Measurements from ENCODE around the gene CCNT2. TPM values are rescaled to one million over a fixed set of nuclear protein-coding genes. Genes with fewer than 3 reads are reported as not detected.

CCNT2 gene
- total RNA-seq, 1 experiment from 2014 or later: 32.6 TPM

DNA sequence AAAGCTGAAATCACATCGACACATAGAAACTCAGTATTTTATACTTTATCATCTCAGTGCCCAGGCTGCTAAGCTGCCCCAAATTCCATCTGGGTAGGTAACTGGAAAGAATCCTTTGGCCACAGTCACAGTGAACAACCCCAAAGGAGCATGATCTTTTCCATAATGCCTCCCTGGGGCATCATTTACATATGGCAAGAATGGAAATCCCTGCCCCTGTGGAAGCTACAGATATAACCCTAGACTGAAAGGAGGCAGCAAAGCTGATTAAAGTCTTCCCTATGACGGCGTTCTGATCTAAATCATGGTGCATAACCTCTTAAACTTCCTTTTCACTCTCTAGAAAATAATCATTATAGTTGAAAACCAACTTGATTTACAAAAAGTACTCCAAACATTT is 87.1 kb downstream of the CCNT2 start:
- RAD21 ChIA-PET (ENCODE audit: low non-redundant PET in 1 of 2, low total read pairs in 2 of 2, uncharacterized antibody in 2 of 2, unreplicated experiment in 2 of 2): no interaction called here
- Histone ChIP-seq H3K4me3 (replicated peaks in 1 of 2; ENCODE audit: low read depth in 1 of 2, low read length in 2 of 2) (no peak overlapping the region), H3K27ac (ENCODE audit: low read depth, low read length) (no peak overlapping the region), H3K79me2 (ENCODE audit: insufficient read depth, low read length) (no peaks in the 10 kb centered on the region), H3K9ac (ENCODE audit: low read length) (no peak overlapping the region), H3K9me3 (ENCODE audit: control insufficient read depth in 1 of 2, insufficient read depth in 1 of 2, low read depth in 1 of 2, low read length in 2 of 2) (no peaks in the 10 kb centered on the region), H2AFZ (ENCODE audit: low read depth, low read length, poor library complexity, severe bottlenecking) (no peak overlapping the region), H3K4me2 (ENCODE audit: low read length) (no peak overlapping the region), H3K9me2 (ENCODE audit: insufficient read depth) (no peaks in the 10 kb centered on the region), H3K4me1 (ENCODE audit: control insufficient read depth in 1 of 2, insufficient read depth in 2 of 2, low read length in 2 of 2) (no peaks in the 10 kb centered on the region), H3K36me3 (ENCODE audit: control insufficient read depth in 1 of 2, insufficient read depth in 2 of 2, low read length in 2 of 2) (no peaks in the 10 kb centered on the region), H4K20me1 (ENCODE audit: insufficient read depth) (no peaks in the 10 kb centered on the region), H3K27me3 (ENCODE audit: insufficient read depth, low read length) (peaks cover 4% of the 10 kb centered on the region; the same call in 1 of the 2 replicates)
- CTCF ChIA-PET: interaction anchor here (1.0 to 3.6 kb wide), 3 partner anchors 17 to 703 kb away, joined by 5 to 45 read pairs (median 6); no protein-coding TSS in a partner anchor
- DNase-seq (ENCODE audit: low read depth, low spot score): no peak
- ATAC-seq: no peak
- no peak for TF ChIP-seq CEBPB (IDR thresholded peaks at IDR 0.05; ENCODE audit: low read depth)
- no peak for TF ChIP-seq CBX3 (IDR thresholded peaks at IDR 0.05; ENCODE audit: low read depth)
- no peak for TF ChIP-seq ELF1 (IDR thresholded peaks at IDR 0.05; ENCODE audit: borderline replicate concordance, low read depth)
- TF ChIP-seq ZNF274 (IDR thresholded peaks at IDR 0.05; ENCODE audit: low read depth, low read length): no peak
- TF ChIP-seq EZH2 (IDR thresholded peaks at IDR 0.05): no peak
- TF ChIP-seq ATF3 (IDR thresholded peaks at IDR 0.05): no peak
- no peak for TF ChIP-seq EGR1 (IDR thresholded peaks at IDR 0.05; ENCODE audit: low read depth)
- TF ChIP-seq SP1 (IDR thresholded peaks at IDR 0.05; ENCODE audit: low read depth): no peak
- TF ChIP-seq FOSL1 (IDR thresholded peaks at IDR 0.05; ENCODE audit: low read depth): no peak
- TF ChIP-seq POLR2AphosphoS5 (IDR thresholded peaks at IDR 0.05; ENCODE audit: low read depth, low read length): no peak
- no peak for TF ChIP-seq MAX (IDR thresholded peaks at IDR 0.05)
- no peak for TF ChIP-seq SRF (IDR thresholded peaks at IDR 0.05; ENCODE audit: low read depth)
- no peak for TF ChIP-seq POLR2A (IDR thresholded peaks at IDR 0.05; ENCODE audit: borderline replicate concordance, extremely low read depth, insufficient read depth, insufficient read length)
- no peak for TF ChIP-seq TCF7L2 (IDR thresholded peaks at IDR 0.05; ENCODE audit: borderline replicate concordance, extremely low read depth, insufficient read depth, insufficient read length)
- no peak for TF ChIP-seq SIN3A (IDR thresholded peaks at IDR 0.05; ENCODE audit: low read depth)
- TF ChIP-seq, protein P1, sequence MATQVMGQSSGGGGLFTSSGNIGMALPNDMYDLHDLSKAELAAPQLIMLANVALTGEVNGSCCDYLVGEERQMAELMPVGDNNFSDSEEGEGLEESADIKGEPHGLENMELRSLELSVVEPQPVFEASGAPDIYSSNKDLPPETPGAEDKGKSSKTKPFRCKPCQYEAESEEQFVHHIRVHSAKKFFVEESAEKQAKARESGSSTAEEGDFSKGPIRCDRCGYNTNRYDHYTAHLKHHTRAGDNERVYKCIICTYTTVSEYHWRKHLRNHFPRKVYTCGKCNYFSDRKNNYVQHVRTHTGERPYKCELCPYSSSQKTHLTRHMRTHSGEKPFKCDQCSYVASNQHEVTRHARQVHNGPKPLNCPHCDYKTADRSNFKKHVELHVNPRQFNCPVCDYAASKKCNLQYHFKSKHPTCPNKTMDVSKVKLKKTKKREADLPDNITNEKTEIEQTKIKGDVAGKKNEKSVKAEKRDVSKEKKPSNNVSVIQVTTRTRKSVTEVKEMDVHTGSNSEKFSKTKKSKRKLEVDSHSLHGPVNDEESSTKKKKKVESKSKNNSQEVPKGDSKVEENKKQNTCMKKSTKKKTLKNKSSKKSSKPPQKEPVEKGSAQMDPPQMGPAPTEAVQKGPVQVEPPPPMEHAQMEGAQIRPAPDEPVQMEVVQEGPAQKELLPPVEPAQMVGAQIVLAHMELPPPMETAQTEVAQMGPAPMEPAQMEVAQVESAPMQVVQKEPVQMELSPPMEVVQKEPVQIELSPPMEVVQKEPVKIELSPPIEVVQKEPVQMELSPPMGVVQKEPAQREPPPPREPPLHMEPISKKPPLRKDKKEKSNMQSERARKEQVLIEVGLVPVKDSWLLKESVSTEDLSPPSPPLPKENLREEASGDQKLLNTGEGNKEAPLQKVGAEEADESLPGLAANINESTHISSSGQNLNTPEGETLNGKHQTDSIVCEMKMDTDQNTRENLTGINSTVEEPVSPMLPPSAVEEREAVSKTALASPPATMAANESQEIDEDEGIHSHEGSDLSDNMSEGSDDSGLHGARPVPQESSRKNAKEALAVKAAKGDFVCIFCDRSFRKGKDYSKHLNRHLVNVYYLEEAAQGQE (IDR thresholded peaks at IDR 0.05; ENCODE audit: low read depth): no peak
- no peak for TF ChIP-seq JUND (IDR thresholded peaks at IDR 0.05)
- TF ChIP-seq CTCF (IDR thresholded peaks at IDR 0.05 in 2 of 3, conservative IDR thresholded peaks at IDR 0.05 in 1 of 3; ENCODE audit: borderline replicate concordance in 1 of 3, insufficient read depth in 1 of 3, low read depth in 2 of 3, low read length in 2 of 3): no peak
- intact Hi-C loops (cut with micrococcal nuclease): loop anchor here (2.0 to 10.0 kb wide), 3 partner anchors 159 to 419 kb away; no protein-coding TSS in a partner anchor
- no TSS peak for BruUV-seq (replicated peaks)
- POLR2A ChIA-PET: no interaction called here
